NOMO-1 treated with DMSO at 0.1 percent for 48 hours (cell line): Measurements from ENCODE around the gene SNTG2.

Source experiments
- DNase-seq: peaks from one replicate; lab custom pipeline; 2025; ENCODE audit not compliant: unreplicated experiment; lab: John Stamatoyannopoulos, UW

Gene SNTG2

GRCh38 chr2:1306014-1306686 lies 355.5 kb downstream of the SNTG2 start:
- DNase-seq: no peak

- DNase-seq: no peak
These were observed 356.3 kb downstream of the SNTG2 start for GRCh38 chr2:1306687-1307516.

GRCh38 chr2:1307670-1308069 lies 357.0 kb downstream of the SNTG2 start:
- DNase-seq: no peak

GRCh38 chr2:1308678-1309077 lies 358.0 kb downstream of the SNTG2 start:
- no peak for DNase-seq

- no peak for DNase-seq
These were observed 358.9 kb downstream of the SNTG2 start for GRCh38 chr2:1309507-1309906.

- no peak for DNase-seq
These were observed 359.6 kb downstream of the SNTG2 start for GRCh38 chr2:1310202-1310601.

GRCh38 chr2:1310866-1311265 lies 360.2 kb downstream of the SNTG2 start:
- DNase-seq: no peak

GRCh38 chr2:1313240-1313924 lies 362.7 kb downstream of the SNTG2 start:
- DNase-seq: no peak

- no peak for DNase-seq
These were observed 363.6 kb downstream of the SNTG2 start for GRCh38 chr2:1314254-1314653.

- no peak for DNase-seq
These were observed 367.8 kb downstream of the SNTG2 start for GRCh38 chr2:1318366-1319009.

GRCh38 chr2:1319393-1319792 lies 368.7 kb downstream of the SNTG2 start:
- DNase-seq: no peak

GRCh38 chr2:1321321-1321720 lies 370.7 kb downstream of the SNTG2 start:
- no peak for DNase-seq

- no peak for DNase-seq
These were observed 374.2 kb downstream of the SNTG2 start for GRCh38 chr2:1324884-1325283.

- DNase-seq: no peak
These were observed 378.0 kb downstream of the SNTG2 start for GRCh38 chr2:1328684-1329083.

GRCh38 chr2:1339388-1340140 lies 388.9 kb downstream of the SNTG2 start:
- DNase-seq: no peak

- no peak for DNase-seq
These were observed 389.5 kb downstream of the SNTG2 start for GRCh38 chr2:1340141-1340512.

GRCh38 chr2:1341404-1342120 lies 390.9 kb downstream of the SNTG2 start:
- no peak for DNase-seq

- DNase-seq: no peak
These were observed 398.1 kb downstream of the SNTG2 start for GRCh38 chr2:1348789-1349188.

- no peak for DNase-seq
These were observed 399.5 kb downstream of the SNTG2 start for GRCh38 chr2:1350111-1350510.

GRCh38 chr2:1353124-1353523 lies 402.5 kb downstream of the SNTG2 start:
- DNase-seq: no peak
